Colonic mucosa (tissue), 4 donors: ENCODE results near the gene NKX2-2. TPM values are rescaled to one million over a fixed set of nuclear protein-coding genes. Genes with fewer than 3 reads are reported as not detected.
"Not testable (repeated sequence)": the region's sequence is repeated elsewhere in the genome, so short reads cannot be mapped to it uniquely, and the experiment has no call there.

Source experiments
- DNase-seq: peaks from one replicate; pipeline ENCODE4 v3.0.0-alpha.2; 2020
- H3K27ac ChIP-seq: fragments of 200-600 bp; one replicate; pipeline ENCODE4 v1.8.0; 2021
- H3K27me3 ChIP-seq: fragments of 200-600 bp; one replicate; pipeline ENCODE4 v1.8.0; 2021
- H3K36me3 ChIP-seq: fragments of 200-600 bp; one replicate; pipeline ENCODE4 v1.8.0; 2021
- H3K4me1 ChIP-seq: fragments of 200-600 bp; one replicate; pipeline ENCODE4 v1.8.0; 2021; ENCODE audit warnings: mild to moderate bottlenecking
- H3K4me3 ChIP-seq: fragments of 200-600 bp; one replicate; pipeline ENCODE4 v1.8.0; 2021
- H3K9ac ChIP-seq, 2 donors: one replicate each; pipeline ENCODE4 v1.7.0; 2013; ENCODE audit warnings: control low read depth in 2 of 2, low read depth in 2 of 2, low read length in 2 of 2
- H3K9me3 ChIP-seq: fragments of 200-600 bp; one replicate; pipeline ENCODE4 v1.8.0; 2021
- CTCF ChIP-seq: fragments of 200-600 bp; IDR thresholded peaks from one replicate; pipeline ENCODE4 v1.8.0; 2022; ENCODE audit warnings: antibody characterized with exemption, mild to moderate bottlenecking
- intact Hi-C: fragments of 100-400 bp; cut with DNase I; formaldehyde crosslinking; loops from one replicate; pipeline ENCODE4 v1.14.1; 2022
- total RNA-seq, 2 donors: library from RNA; stranded (reverse); fragmentation: NEBNext Ultra II Directional in 1 of 2; extraction: Animal tissue kit (Norgen Biotek cat#: 25700) in 1 of 2; gene quantifications; one replicate each; pipeline ENCODE4 v1.2.1, GENCODE V29; 2021
- donor health status: healthy.
- donor health status: DM: no; HTN: no; CAD: no.
- donor health status: DM: no; HTN: no; CAD: no.

NKX2-2 gene
- total RNA-seq, 2 donors from 2014 or later = 1.4 to 1.6 TPM

- no peaks in the 10 kb centered on the region for H3K9me3 ChIP-seq
- H3K27me3 ChIP-seq = no peaks in the 10 kb centered on the region
- H3K4me3 ChIP-seq = no peak overlapping the region
- H3K27ac ChIP-seq = no peak overlapping the region
- no peak for DNase-seq
- intact Hi-C loops = no loop called here
- no peak for TF ChIP-seq CTCF
- no peaks in the 10 kb centered on the region for H3K36me3 ChIP-seq
- H3K9ac ChIP-seq = no peak overlapping the region
- no peaks in the 10 kb centered on the region for H3K4me1 ChIP-seq
Measured at GRCh38 chr20:21493049-21493448, 20.8 kb downstream of the NKX2-2 start.

GRCh38 chr20:21490105-21490504 lies 23.8 kb downstream of the NKX2-2 start:
- Histone ChIP-seq H3K9me3 (no peaks in the 10 kb centered on the region), H3K4me1 (no peaks in the 10 kb centered on the region), H3K9ac (no peak overlapping the region), H3K36me3 (no peaks in the 10 kb centered on the region), H3K4me3 (no peak overlapping the region), H3K27me3 (no peaks in the 10 kb centered on the region), H3K27ac (no peak overlapping the region)
- intact Hi-C loops = no loop called here
- no peak for TF ChIP-seq CTCF
- no peak for DNase-seq

- H3K4me3 ChIP-seq, H3K27ac ChIP-seq, H3K36me3 ChIP-seq, DNase-seq, H3K9me3 ChIP-seq, intact Hi-C loops, H3K9ac ChIP-seq, H3K27me3 ChIP-seq, H3K4me1 ChIP-seq: not testable (repeated sequence)
Measured at GRCh38 chr20:21480144-21480543, 33.7 kb downstream of the NKX2-2 start.

GRCh38 chr20:21465799-21466198 lies 48.1 kb downstream of the NKX2-2 start:
- intact Hi-C loops = no loop called here
- H3K9me3 ChIP-seq = no peaks in the 10 kb centered on the region
- no peaks in the 10 kb centered on the region for H3K27me3 ChIP-seq
- DNase-seq = no peak
- TF ChIP-seq CTCF = no peak
- no peaks in the 10 kb centered on the region for H3K36me3 ChIP-seq
- no peak overlapping the region for H3K27ac ChIP-seq
- H3K9ac ChIP-seq = no peak overlapping the region
- H3K4me1 ChIP-seq = no peaks in the 10 kb centered on the region
- H3K4me3 ChIP-seq = no peak overlapping the region

- intact Hi-C loops = no loop called here
Measured at GRCh38 chr20:21464916-21465315, 48.9 kb downstream of the NKX2-2 start.

More at GRCh38 chr20:21464916-21465315, 48.9 kb downstream of the NKX2-2 start:
- no peaks in the 10 kb centered on the region for H3K9me3 ChIP-seq
- no peak overlapping the region for H3K9ac ChIP-seq
- DNase-seq = no peak
- no peak for TF ChIP-seq CTCF
- H3K27me3 ChIP-seq = no peaks in the 10 kb centered on the region
- no peak overlapping the region for H3K27ac ChIP-seq
- H3K36me3 ChIP-seq = no peaks in the 10 kb centered on the region
- H3K4me3 ChIP-seq = no peak overlapping the region
- H3K4me1 ChIP-seq = no peaks in the 10 kb centered on the region

Other genes with a start within 250 kb of the NKX2-2 start
- gene XRN2, start 210.7 kb downstream of the NKX2-2 start, total RNA-seq = 10 to 100 TPM; 39.0 to 41.8 TPM
- not detected for gene NKX2-4, start 116.5 kb downstream of the NKX2-2 start, total RNA-seq
- gene PAX1, start 191.6 kb upstream of the NKX2-2 start, total RNA-seq = not detected